ENCODE measurements around the gene TP63.

TP63 gene

GRCh38 chr3:189780546-189781270, 149.5 kb downstream of the TP63 start:
- H3K27ac Mint-ChIP-seq (ENCODE audit: low read depth) = no peak overlapping the region
- ATAC-seq (replicated peaks; ENCODE audit: extremely low read depth, poor library complexity, severe bottlenecking) = no peak
- no peak overlapping the region for H3K4me3 Mint-ChIP-seq
- no peaks in the 10 kb centered on the region for H3K27me3 Mint-ChIP-seq
- DNase-seq (ENCODE audit: low spot score in 2 of 2) = no peak
- no peaks in the 10 kb centered on the region for H3K4me1 Mint-ChIP-seq
- no peaks in the 10 kb centered on the region for H3K9me3 Mint-ChIP-seq
- no peaks in the 10 kb centered on the region for H3K36me3 Mint-ChIP-seq (ENCODE audit: insufficient read depth)

- DNase-seq (ENCODE audit: low spot score in 2 of 2) = no peak
- Mint-ChIP-seq H3K27ac (ENCODE audit: low read depth) (no peak overlapping the region), H3K9me3 (no peaks in the 10 kb centered on the region), H3K4me1 (no peaks in the 10 kb centered on the region), H3K36me3 (ENCODE audit: insufficient read depth) (no peaks in the 10 kb centered on the region), H3K27me3 (no peaks in the 10 kb centered on the region), H3K4me3 (no peak overlapping the region)
- ATAC-seq (replicated peaks; ENCODE audit: extremely low read depth, poor library complexity, severe bottlenecking) = no peak
Observed at GRCh38 chr3:189781415-189781814, 150.2 kb downstream of the TP63 start.

DNA sequence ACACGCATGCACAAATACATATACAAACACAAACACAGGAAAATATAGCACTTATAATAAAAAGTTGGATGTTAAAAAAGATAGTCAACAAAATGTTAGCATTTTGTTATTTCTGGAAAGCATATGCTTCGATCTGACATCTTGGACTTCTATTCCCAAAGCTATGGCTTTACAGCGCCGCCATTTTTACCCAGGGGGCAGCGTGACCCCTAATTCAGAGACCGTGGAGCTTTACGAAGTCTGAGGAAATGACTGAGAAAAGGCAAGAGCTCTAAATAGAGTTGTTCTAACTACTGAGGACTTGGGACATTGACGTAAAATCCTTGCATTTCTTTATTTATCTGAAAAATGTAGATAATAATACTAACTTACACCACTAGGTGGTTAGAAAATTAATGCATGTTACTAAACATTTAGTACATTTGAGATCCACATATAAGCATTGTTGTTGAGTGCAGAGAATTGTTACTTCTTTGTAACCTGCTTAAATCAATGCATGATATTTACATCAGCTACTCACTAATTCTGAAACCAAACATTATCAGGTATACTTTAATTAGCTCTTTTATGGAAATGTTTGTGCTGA, 155.4 kb downstream of the TP63 start:
- Mint-ChIP-seq H3K4me3 (no peak overlapping the region), H3K27me3 (no peaks in the 10 kb centered on the region), H3K4me1 (peaks cover 5% of the 10 kb centered on the region), H3K36me3 (ENCODE audit: insufficient read depth) (no peaks in the 10 kb centered on the region), H3K27ac (ENCODE audit: low read depth) (no peak overlapping the region), H3K9me3 (no peaks in the 10 kb centered on the region)
- ATAC-seq (replicated peaks; ENCODE audit: extremely low read depth, poor library complexity, severe bottlenecking) = no peak
- no peak for DNase-seq (ENCODE audit: low spot score in 2 of 2)

DNA sequence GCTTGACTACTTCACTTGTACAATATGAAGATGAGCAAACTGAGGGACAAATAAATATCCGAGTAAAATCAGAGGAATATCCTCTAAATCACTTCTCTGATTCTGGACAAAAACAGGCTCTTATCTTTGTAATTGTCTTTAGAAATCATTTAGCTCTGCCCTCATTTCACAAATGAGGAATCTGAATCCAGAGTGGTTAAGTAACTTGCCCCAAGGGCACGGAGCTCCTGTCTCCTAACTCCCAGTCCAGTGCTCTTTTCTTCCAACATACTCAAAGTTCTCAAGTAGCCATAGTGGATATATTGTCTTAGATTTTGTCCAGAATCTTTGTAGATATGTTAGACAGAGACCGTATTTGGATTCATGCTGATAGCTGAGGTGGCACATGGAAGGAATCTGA, 156.0 kb downstream of the TP63 start:
- no peak overlapping the region for H3K4me3 Mint-ChIP-seq
- no peaks in the 10 kb centered on the region for H3K9me3 Mint-ChIP-seq
- H3K27me3 Mint-ChIP-seq = no peaks in the 10 kb centered on the region
- H3K27ac Mint-ChIP-seq (ENCODE audit: low read depth) = no peak overlapping the region
- ATAC-seq (replicated peaks; ENCODE audit: extremely low read depth, poor library complexity, severe bottlenecking) = no peak
- peaks cover 5% of the 10 kb centered on the region for H3K4me1 Mint-ChIP-seq
- DNase-seq (ENCODE audit: low spot score in 2 of 2) = no peak
- H3K36me3 Mint-ChIP-seq (ENCODE audit: insufficient read depth) = no peaks in the 10 kb centered on the region

GRCh38 chr3:189787632-189788031, 156.4 kb downstream of the TP63 start:
- H3K27ac Mint-ChIP-seq (ENCODE audit: low read depth) = no peak overlapping the region
- no peak overlapping the region for H3K4me3 Mint-ChIP-seq
- H3K36me3 Mint-ChIP-seq (ENCODE audit: insufficient read depth) = no peaks in the 10 kb centered on the region
- H3K27me3 Mint-ChIP-seq = no peaks in the 10 kb centered on the region
- DNase-seq (ENCODE audit: low spot score in 2 of 2) (no peak), ATAC-seq (replicated peaks; ENCODE audit: extremely low read depth, poor library complexity, severe bottlenecking) (no peak)
- H3K9me3 Mint-ChIP-seq = no peaks in the 10 kb centered on the region
- peaks cover 5% of the 10 kb centered on the region for H3K4me1 Mint-ChIP-seq

GRCh38 chr3:189789432-189789831, 158.2 kb downstream of the TP63 start:
- Mint-ChIP-seq H3K4me3 (no peak overlapping the region), H3K36me3 (ENCODE audit: insufficient read depth) (no peaks in the 10 kb centered on the region), H3K9me3 (no peaks in the 10 kb centered on the region), H3K27ac (ENCODE audit: low read depth) (no peak overlapping the region), H3K27me3 (peaks cover 6% of the 10 kb centered on the region), H3K4me1 (peaks cover 5% of the 10 kb centered on the region)
- ATAC-seq (replicated peaks; ENCODE audit: extremely low read depth, poor library complexity, severe bottlenecking) = no peak
- DNase-seq (ENCODE audit: low spot score in 2 of 2) = no peak

GRCh38 chr3:189790658-189791057, 159.5 kb downstream of the TP63 start:
- no peak for ATAC-seq (replicated peaks; ENCODE audit: extremely low read depth, poor library complexity, severe bottlenecking)
- Mint-ChIP-seq H3K9me3 (no peaks in the 10 kb centered on the region), H3K4me3 (no peak overlapping the region), H3K27me3 (peaks cover 13% of the 10 kb centered on the region), H3K27ac (ENCODE audit: low read depth) (no peak overlapping the region), H3K36me3 (ENCODE audit: insufficient read depth) (no peaks in the 10 kb centered on the region), H3K4me1 (peaks cover 5% of the 10 kb centered on the region)
- no peak for DNase-seq (ENCODE audit: low spot score in 2 of 2)

DNA sequence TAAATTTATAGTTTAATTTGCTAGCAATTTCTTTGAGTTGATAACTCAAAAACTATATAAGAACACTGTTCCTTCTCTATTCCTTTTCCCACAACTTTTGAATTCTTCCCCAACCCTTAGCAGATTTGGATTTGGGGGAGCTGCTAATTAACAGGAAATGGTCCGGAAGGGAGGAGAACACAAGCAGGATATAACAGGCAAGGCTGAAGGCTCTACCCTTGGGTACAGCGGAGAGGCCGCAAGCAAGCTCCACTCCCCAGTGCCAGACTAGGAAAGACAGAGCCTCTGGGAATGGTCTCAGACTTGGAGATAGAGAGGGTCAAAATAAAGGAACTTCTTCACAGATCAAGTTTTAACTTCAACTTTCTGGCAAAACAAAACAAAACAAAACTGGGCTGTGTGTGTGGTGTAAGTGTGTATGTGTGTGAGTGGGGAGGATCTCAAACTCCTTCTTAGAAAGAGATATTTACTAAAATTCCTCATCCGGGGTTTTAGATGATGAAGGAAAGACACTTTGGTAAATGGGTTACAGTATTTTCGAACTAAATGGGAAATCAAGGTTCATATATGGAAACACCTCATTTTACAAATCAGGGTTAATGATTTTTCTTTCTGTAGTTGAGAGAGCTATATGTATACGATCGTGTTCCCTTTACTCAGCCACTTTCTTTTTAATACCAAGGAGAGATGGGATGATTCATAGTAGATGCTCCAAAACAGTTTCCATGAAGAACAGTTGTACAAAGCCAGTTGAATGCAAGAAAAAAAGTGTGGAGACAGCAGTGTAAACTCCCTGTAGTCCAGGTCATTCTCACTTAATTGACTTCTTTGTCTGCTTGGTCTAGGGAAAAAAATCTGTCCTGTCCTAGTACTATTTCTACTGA, 161.1 kb downstream of the TP63 start:
- Mint-ChIP-seq H3K9me3 (no peaks in the 10 kb centered on the region), H3K27ac (ENCODE audit: low read depth) (no peak overlapping the region), H3K27me3 (peaks cover 13% of the 10 kb centered on the region), H3K4me1 (peaks cover 5% of the 10 kb centered on the region), H3K36me3 (ENCODE audit: insufficient read depth) (no peaks in the 10 kb centered on the region), H3K4me3 (no peak overlapping the region)
- ATAC-seq (replicated peaks; ENCODE audit: extremely low read depth, poor library complexity, severe bottlenecking) (no peak), DNase-seq (ENCODE audit: low spot score in 2 of 2) (no peak)

DNA sequence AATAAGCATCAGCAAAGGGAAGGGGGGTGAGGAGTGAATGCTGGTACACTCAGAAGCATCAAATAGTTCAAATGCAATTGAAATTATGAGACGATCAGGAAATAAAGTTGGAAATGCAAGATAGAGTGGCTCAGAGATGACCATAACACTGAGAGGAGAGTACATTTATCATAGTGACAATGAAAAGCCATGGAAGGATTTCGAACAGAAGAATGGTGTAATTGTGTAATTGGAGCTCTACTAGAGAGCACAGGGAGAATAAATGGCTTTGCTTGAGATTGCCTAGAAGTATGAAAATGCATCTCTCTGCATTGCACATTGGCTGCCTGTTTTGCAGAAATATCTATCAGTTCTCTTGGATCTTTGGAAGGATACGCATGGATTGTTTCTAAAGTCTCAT, 163.3 kb downstream of the TP63 start:
- H3K27me3 Mint-ChIP-seq = peaks cover 13% of the 10 kb centered on the region
- H3K4me1 Mint-ChIP-seq = peaks cover 5% of the 10 kb centered on the region
- no peak overlapping the region for H3K27ac Mint-ChIP-seq (ENCODE audit: low read depth)
- H3K4me3 Mint-ChIP-seq = no peak overlapping the region
- H3K36me3 Mint-ChIP-seq (ENCODE audit: insufficient read depth) = no peaks in the 10 kb centered on the region
- no peak for ATAC-seq (replicated peaks; ENCODE audit: extremely low read depth, poor library complexity, severe bottlenecking)
- DNase-seq (ENCODE audit: low spot score in 2 of 2) = no peak
- no peaks in the 10 kb centered on the region for H3K9me3 Mint-ChIP-seq

DNA sequence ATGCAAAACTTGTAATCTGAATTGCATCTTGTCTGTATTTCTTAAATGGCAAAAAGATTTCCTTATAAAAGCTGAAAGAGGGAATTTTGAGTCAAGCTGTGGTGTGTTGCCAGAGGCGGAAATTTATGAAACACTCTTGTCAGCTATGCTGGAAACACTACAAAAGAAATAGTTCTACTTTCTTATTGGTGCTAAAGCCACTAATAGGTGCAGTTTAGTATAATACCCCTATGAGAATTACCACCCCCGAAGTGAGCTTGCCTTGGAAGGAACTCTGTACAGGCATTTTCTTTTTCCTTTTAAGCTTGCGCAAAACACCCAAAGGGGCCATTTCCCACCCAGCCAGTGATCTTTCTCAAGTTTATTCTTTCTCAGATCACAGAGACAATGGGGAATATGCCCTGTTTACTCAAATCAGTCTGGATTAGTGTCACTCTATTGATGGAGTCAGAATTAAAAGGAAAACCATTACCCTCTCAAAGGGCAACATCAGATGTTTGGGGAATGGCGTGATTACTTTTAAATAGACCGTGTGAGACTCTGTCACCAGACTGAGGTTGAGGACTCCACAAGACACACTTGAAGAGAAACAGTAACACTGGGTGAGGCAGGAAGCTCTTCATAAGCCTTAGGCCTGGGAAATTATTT, 166.0 kb downstream of the TP63 start:
- H3K27ac Mint-ChIP-seq (ENCODE audit: low read depth) = no peak overlapping the region
- ATAC-seq (replicated peaks; ENCODE audit: extremely low read depth, poor library complexity, severe bottlenecking) = no peak
- H3K36me3 Mint-ChIP-seq (ENCODE audit: insufficient read depth) = no peaks in the 10 kb centered on the region
- H3K4me3 Mint-ChIP-seq = no peak overlapping the region
- H3K4me1 Mint-ChIP-seq = no peaks in the 10 kb centered on the region
- H3K27me3 Mint-ChIP-seq = peaks cover 13% of the 10 kb centered on the region
- DNase-seq (ENCODE audit: low spot score in 2 of 2) = no peak
- no peaks in the 10 kb centered on the region for H3K9me3 Mint-ChIP-seq

GRCh38 chr3:189799366-189799765, 168.2 kb downstream of the TP63 start:
- no peaks in the 10 kb centered on the region for H3K4me1 Mint-ChIP-seq
- no peak overlapping the region for H3K4me3 Mint-ChIP-seq
- H3K9me3 Mint-ChIP-seq = no peaks in the 10 kb centered on the region
- DNase-seq (ENCODE audit: low spot score in 2 of 2) (no peak), ATAC-seq (replicated peaks; ENCODE audit: extremely low read depth, poor library complexity, severe bottlenecking) (no peak)
- no peaks in the 10 kb centered on the region for H3K36me3 Mint-ChIP-seq (ENCODE audit: insufficient read depth)
- no peak overlapping the region for H3K27ac Mint-ChIP-seq (ENCODE audit: low read depth)
- H3K27me3 Mint-ChIP-seq = peaks cover 7% of the 10 kb centered on the region

- Mint-ChIP-seq H3K27ac (ENCODE audit: low read depth) (no peak overlapping the region), H3K27me3 (no peaks in the 10 kb centered on the region), H3K9me3 (no peaks in the 10 kb centered on the region), H3K36me3 (ENCODE audit: insufficient read depth) (no peaks in the 10 kb centered on the region), H3K4me3 (no peak overlapping the region), H3K4me1 (no peaks in the 10 kb centered on the region)
- no peak for ATAC-seq (replicated peaks; ENCODE audit: extremely low read depth, poor library complexity, severe bottlenecking)
- no peak for DNase-seq (ENCODE audit: low spot score in 2 of 2)
Observed at GRCh38 chr3:189800436-189800835, 169.2 kb downstream of the TP63 start.

Measured in central memory CD8-positive, alpha-beta T cell (primary cell).